HG03521 (cell line): ENCODE measurements around the gene CARM1.
"Not testable (repeated sequence)": the region's sequence is repeated elsewhere in the genome, so short reads cannot be mapped to it uniquely, and the experiment has no call there.

Experiments used
- ATAC-seq: cut with Tn5 transposase; IDR thresholded peaks from one replicate; pipeline ENCODE4 v1.9.1; 2021; ENCODE audit warnings: mild to moderate bottlenecking, moderate library complexity; ENCODE audit not compliant: unreplicated experiment

Gene CARM1

DNA sequence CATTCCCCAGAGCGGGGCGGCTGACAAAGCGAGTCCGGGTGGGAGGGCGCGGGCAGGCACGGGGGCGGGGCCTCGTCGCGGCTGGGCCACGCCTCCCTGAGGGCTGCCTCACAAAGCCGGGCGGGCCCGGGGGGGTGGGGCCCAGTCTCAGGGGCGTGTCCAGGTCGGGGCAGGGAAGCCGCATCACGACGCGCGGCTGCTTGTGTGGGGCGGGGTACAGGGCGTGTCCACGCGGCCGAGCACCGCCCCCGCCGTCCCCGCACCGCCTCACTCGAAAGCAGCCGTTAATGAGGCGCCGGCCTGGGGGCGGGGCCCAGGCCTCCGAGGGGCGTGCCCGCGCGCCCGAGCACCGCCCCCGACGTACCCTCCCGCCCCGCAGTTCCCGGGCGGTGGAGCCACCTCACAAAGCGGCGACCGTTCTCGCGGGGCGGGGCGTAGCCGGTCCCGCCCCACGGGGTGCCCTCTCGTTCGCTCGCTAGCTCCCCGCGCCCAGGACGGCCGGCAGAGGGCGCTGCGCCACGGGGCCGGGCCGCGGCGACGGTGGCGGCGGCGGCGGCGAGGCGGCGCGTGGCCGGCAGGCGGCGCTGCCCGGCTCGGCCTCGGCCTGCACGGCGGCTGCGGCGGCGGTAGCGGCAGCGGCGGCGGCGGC lies at the start of gene CARM1:
Gene CARM1 (plus strand): TSS at position 599 of the 649 bp plus-strand sequence. CDS start 150 bp downstream, outside the sequence.
- peak; percentile 77 for ATAC-seq

GRCh38 chr19:10823690-10824089 lies 47.7 kb upstream of the CARM1 start:
- no peak for ATAC-seq

DNA sequence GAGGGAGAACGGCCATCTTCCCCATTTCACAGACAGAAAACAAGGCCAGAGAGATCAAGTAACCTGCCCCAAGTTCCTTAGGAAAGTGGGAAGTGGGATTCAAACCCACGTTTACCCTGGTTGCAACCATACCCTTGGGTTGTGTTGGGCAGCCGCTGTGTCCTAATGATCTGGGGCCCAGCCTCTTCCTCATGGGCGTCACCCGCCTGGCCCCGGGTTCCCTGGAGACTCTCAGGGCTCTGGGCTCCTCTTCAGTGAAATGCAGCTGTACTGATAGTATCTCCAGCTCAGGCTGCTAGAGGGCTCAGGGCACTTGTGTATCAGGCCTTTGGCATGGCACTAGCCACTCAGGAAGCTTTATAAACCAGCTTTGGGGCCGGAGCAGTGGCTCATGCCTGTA lies 45.1 kb upstream of the CARM1 start:
- no peak for ATAC-seq

- ATAC-seq = no peak
These were observed 44.5 kb upstream of the CARM1 start for GRCh38 chr19:10826846-10827245.

GRCh38 chr19:10828981-10829821 lies 42.2 kb upstream of the CARM1 start:
- no peak for ATAC-seq

- ATAC-seq = no peak
These were observed 41.4 kb upstream of the CARM1 start for GRCh38 chr19:10829967-10830366.

GRCh38 chr19:10830370-10830769 lies 41.0 kb upstream of the CARM1 start:
- ATAC-seq = no peak

DNA sequence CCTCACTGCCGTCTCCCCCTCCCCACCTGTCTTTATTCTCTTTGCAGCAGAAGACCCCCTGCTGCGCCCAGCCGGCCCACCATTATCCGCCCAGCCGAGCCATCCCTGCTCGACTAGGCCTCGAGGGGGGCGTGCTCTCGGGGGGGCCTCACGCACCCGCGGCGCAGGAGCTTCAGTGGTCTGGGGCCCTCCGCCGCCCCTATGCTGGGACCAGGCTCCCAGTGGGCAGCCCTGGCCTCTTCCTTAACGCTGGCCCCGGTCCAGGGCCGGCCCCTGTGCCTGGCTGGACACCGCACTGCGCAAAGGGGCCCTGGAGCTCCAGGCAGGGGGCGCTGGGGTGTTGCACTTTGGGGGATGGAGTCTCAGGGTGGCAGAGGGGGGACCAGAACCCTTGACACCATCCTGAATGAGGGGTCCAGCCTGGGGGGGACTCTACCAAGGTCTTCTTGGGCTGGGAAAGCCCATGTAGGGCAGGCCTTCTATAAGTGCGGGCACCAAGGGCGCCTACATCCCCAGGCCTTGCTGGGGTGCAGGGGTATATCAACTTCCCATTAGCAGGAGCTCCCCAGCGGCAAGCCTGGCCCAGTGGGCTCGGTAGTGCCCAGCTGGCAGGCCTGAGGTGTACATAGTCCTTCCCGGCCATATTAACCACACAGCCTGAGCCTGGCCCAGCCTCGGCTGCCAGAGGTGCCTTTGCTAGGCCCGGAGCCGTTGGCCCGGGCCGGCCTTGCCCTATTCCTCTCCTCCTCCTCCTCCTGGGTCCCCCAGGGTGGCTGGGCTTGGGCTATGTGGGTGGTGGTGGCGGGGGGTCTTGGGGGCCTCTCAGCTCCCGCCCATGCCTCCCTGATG lies 40.2 kb upstream of the CARM1 start:
- ATAC-seq = no peak

- ATAC-seq = no peak
These were observed 39.1 kb upstream of the CARM1 start for GRCh38 chr19:10831987-10832938.

DNA sequence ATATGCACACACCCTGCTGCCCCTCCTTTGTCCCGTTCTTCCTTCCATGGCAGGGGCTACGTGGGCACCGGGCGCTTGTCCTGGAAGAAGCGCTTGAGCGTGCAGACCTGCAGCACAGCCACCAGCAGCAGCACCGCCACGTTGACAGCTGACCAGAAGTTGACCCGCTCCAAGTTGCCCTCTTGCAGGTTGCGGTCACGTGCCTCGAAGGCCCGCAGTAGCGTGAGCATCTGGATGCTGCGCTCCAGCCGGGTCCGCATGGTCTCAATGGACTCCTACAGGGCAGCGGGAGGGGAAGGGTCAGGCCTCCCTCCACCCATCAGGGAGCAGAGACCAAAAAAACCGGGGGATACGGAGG lies 38.4 kb upstream of the CARM1 start:
- no peak for ATAC-seq

GRCh38 chr19:10835089-10835753 lies 36.1 kb upstream of the CARM1 start:
- ATAC-seq = no peak

- peak; percentile 69 for ATAC-seq
These were observed 35.4 kb upstream of the CARM1 start, which contains the start of gene TMED1 for GRCh38 chr19:10835754-10836478. Gene TMED1 (minus strand): TSS chr19:10836212. CDS start chr19:10836191, 21 bp downstream.

GRCh38 chr19:10836479-10837330 lies 34.6 kb upstream of the CARM1 start:
- peak; percentile 12 for ATAC-seq

DNA sequence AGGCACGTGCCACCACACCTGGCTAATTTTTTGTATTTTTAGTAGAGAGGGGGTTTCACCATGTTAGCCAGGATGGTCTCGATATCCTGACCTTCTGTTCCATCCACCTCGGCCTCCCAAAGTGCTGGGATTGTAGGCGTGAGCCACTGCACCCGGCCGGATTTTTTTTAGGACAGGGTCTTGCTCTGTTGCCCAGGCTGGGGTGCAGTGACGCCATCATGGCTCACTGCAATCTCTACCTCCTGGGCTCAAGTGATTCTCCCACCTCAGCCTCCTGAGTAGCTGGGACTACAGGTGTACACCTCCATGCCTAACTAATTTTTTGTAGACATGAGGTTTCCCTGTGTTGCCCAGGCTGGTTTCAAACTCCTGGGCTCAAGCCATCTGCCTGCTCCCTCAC lies 33.7 kb upstream of the CARM1 start:
- not testable (repeated sequence) for ATAC-seq

DNA sequence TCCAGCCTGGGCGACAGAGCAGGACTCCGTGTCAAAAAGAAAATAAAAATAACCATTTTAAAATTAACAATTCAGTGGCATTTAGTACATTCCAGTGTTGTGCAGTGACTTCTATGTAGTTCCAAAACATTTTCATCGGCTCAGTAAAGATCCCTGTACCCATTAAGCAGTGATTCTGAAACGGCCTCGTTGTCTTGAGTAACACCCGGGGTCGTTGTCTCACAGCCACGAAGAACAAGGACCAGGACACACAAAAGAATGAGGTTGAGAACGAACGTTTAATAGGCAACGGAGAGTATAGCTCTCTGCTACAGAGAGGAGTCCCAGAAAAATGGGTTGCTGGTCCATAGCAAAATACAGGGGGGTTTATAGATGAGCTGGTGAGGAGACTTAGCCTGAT lies 33.0 kb upstream of the CARM1 start:
- ATAC-seq = no peak

DNA sequence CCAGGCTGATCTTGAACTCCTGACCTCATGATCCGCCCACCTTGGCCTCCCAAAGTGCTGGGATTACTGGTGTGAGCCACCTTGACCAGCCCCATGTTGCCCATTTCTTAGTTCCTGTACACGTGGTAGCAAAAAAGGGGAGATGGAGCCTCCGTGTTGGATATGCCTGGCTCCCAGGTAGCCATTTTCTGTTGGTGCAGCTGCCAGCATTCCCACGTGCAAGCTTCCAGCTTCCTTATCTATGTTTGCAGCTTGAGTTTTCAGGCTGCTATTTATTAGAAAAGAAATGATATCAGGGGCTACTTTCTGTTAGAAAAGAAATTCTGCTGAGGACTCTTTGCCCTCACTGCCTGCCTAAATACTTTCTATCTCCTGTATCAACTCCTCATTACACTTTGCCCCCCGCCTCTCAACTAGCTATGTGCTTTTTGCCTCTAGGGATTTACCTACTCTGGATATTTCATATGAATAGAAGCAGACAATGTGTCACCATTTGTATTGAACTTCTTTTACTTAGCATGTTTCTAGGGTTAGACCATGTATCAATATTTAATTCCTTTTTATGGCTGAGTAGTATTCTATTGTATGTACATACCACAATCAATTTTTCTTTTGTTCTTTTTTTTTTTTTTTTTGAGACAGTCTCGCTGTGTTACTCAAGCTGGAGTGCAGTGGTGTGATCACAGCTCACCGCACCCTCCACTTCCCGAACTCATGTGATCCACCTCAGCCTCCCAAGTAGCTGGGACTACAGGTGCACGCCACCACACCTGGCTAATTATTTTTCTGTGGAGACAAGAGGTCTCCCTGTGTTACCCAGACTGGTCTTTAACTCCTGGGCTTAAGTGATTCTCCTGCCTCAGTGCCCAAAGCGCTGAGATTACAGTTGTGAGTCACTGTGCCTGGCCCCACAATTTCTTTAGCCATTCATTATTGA lies 32.0 kb upstream of the CARM1 start:
- no peak for ATAC-seq

GRCh38 chr19:10842788-10843187 lies 28.6 kb upstream of the CARM1 start:
- ATAC-seq = no peak
